Activated CD8-positive, alpha-beta memory T cell treated with anti-CD3 and anti-CD28 coated beads, Interleukin-2, amount 50 U/mL, for 1 hour (primary cell): ENCODE results near the gene SORCS2.

Source experiments
- DNase-seq: peaks from one replicate; pipeline ENCODE4 v3.0.0-alpha.2; 2020; ENCODE audit errors: extremely low read depth

SORCS2 gene

GRCh38 chr4:7663075-7663541 lies 470.8 kb downstream of the SORCS2 start:
- no peak for DNase-seq

GRCh38 chr4:7664106-7664505 lies 471.8 kb downstream of the SORCS2 start:
- DNase-seq: no peak

GRCh38 chr4:7665321-7665720 lies 473.0 kb downstream of the SORCS2 start:
- no peak for DNase-seq

DNA sequence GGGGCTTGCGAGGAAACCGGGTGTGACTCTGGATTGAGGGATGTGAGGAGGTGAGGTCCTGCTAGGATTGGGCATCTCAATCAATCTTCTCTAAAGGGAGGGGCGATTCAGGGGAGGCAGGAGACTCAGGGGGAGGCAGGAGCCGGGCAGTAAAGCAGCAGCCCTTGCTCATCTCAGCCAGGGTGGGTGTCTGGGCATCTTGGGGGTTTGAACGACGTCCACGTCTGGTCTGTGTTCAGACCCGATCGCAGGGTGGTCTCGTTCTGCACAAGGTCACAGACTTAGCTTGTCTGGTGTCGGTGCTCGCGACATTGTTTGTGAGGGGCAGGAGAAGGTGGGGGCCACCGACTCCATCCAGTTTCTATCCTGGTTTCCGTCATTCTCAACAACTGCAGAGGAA lies 473.7 kb downstream of the SORCS2 start:
- no peak for DNase-seq

DNA sequence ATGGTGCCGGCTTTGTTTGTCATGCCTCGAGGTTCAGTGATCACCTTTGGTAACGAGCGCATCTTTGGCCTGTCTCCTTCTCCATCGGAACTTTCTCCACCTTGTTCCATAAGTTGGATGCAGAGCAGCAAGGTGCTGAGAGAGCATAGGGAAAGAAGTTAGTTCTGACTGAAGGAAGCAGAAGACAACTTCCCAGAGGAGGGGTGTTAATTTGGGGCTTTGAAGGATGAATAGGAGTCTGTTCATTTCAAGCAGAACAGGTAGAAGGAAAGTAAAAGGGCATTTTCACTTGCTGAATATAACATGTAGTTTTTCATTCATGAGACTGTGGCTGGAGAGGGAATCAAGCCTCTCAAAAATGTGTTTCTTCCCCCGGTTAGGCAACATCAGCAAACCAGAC lies 474.4 kb downstream of the SORCS2 start:
- DNase-seq: no peak

GRCh38 chr4:7668271-7668670 lies 475.9 kb downstream of the SORCS2 start:
- DNase-seq: no peak

DNA sequence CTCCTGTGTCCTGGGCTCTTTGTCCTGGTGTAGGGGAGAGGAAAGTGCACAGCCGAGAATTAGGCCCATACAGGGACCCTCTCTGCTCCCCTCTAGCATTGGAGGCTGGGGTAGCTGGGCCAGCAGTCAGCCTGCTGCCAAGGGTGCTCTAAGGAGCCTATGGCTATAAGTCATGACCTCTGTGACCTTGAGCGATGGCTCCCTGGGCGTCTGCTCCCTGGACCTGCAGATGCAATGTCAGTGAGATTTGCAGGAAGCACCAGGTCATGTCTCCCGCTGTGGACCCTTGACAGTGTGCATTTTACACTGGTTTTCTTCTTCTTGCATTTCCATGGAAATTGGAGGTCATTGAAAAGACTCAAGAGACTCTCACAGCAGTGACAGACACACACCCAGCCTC lies 476.5 kb downstream of the SORCS2 start:
- no peak for DNase-seq

- DNase-seq: no peak
These were observed 480.3 kb downstream of the SORCS2 start for GRCh38 chr4:7672601-7673000.

DNA sequence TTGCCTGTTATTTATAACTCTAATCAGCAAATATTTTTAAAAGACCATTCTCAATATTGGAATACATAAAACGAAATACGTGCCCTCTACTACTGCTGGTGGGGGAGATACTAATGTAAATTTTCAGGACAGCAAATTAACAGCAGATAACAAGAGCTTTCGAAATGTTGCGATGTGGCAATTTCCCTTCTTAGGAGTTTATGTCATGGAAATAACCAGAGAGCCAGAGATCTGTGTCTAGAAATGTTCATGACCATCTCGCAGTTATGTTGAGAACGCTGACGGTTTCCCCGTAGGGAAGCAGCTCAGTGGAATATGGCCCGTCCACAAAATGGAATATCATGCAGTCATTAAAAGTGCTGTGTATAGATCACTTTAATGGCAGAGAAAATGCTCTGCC lies 480.8 kb downstream of the SORCS2 start:
- DNase-seq: no peak

DNA sequence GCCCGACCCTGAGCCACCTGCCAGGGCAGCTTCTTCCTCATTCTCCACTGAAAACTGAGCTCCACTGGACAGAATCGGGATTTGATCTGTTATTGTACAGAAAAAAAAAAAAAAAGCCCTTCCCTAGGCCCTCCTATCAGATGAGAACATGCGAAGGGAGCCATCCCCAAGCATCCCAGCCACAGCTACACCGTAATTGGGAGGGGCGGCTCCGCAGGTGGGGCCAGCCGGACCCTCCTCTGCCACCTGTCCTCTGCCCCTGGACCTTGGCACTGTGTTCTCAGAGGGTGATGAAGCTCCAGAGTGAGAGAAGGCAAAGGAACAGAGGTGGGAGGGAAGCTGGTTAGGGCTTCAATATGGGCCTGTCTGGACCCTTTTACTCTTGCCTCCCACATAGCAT lies 482.4 kb downstream of the SORCS2 start:
- DNase-seq: no peak

DNA sequence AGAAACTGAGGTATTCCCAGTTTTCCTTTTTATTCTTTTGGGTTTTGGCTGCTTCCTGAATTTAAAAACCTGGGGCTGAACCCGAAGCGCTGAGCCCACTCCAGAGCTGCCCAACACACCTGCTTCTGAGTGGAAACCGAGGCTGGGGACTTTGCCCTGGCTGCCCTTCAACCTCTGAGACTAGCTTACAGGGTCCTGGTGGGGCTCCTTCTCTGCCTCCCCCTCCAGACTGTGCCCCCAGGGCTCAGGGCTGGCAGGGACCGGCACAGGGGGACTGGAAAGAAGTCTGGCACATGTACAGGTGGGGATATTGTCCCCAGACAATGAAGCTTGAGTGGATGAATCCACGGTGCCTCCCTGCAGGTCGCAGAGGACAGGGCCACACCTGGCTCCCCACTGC lies 482.8 kb downstream of the SORCS2 start:
- no peak for DNase-seq

GRCh38 chr4:7675612-7676320 lies 483.4 kb downstream of the SORCS2 start:
- DNase-seq: no peak

DNA sequence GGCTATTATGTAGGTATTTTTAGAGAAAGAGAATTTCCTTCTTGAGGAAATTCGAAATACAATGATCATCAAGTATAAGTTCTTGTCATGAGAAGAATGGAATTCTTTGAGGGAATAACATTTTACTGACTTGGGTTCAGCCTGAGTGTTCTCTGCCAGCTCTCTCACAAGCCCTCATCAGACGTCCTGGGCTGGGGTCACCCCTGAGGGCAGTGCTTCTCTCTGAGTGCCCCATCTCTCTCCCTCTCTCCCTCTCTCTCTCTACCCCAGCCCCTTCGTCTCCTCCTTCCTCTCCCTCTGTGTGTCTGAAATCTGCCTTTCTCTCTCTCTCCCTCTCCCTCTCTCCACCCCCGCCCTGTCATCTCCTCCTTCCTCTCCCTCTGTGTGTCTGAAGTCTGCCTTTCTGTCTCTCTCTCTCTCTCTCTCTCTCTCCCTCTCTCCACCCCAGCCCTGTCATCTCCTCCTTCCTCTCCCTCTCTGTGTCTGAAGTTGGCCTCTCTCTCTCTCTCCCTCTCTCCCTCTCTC lies 484.1 kb downstream of the SORCS2 start:
- no peak for DNase-seq

DNA sequence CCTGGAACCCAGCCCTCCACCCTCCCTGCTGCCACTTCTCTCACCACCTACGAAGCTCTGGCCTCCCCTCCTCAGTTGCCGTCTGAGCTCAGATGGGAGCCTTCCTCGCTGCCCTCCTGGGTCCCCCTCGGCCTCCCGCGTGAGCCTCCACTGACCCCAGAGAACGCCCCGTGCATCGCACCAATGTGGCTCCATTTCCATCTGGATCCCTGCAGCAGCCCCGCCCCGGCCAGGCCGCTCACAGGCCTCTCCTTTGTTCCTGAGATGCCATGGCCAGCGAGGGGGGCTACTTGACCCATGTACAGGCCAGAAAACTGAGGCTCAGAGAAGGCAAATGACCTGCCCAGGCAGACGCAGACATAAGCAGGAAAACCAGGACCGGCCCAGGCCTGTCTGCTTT lies 484.7 kb downstream of the SORCS2 start:
- no peak for DNase-seq

- no peak for DNase-seq
These were observed 485.5 kb downstream of the SORCS2 start for GRCh38 chr4:7677799-7678301.

DNA sequence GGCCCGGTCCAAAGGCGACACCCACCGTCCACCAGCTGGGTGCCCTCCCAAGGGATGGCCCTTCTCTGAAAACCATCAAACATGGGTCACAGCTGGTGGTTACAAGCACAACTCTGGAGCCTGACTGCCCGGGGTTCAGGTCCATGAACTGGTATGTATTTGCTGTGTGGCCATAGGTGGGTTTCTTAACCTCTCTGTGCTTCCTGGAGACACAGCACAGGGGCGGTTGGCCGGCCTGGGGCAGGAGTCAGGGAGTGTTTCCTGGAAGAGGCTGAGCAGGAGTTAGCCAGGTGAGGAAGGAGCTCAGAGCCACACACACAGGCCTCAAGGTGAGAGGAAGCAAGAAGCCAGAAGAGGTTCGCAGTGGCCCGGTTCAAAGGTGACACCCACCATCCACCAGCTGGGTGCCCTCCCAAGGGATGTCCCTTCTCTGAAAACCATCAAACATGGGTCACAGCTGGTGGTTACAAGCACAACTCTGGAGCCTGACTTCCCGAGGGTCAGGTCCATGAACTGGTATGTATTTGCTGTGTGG lies 486.0 kb downstream of the SORCS2 start:
- no peak for DNase-seq

DNA sequence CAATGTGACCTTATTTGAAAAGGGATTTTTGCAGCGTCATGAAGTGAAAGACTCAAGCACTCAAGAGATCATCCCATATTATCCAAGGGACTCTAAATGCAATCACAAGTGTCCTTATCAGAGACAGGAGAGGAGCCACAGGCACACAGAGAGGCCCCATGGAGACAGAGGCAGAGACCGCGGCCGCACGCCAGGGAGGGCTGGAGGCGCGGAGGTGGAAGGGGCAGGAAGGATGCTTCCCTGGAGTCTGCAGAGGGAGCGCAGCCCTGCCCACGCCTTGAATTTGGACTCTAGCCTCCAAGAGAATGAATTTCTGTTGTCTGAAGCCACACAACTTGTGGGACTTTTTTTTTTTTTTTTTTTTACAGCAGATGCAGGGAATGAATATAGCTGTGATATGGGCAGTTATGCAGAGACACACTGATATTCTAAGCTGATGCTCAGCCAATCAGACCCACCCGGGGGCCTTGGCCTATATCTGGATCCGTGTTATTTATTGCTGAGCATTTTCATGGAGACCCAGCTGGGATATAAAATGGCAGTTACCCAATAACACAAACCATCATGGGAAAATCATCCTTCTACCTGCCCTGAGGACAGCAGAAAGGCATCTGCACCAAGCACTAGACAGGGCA lies 487.2 kb downstream of the SORCS2 start:
- DNase-seq: no peak

DNA sequence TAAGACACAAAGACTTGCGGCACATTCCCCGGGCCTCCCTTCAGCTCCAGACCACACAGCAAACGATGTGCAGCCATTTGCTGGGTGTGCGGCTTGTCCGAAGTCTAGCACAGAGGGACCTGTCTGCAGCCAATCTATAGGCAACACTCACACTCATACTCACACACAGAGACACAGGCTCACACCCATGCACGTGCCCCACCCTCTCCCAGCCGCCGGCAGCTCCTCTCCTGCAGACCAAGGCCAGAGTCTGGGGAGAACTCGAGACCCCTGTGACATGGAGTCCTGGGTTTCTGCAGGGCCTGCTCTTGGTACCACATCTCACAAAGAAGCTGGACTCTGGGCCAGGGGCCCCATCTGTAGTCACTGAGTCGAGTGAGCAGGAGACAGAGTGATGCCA lies 487.8 kb downstream of the SORCS2 start:
- no peak for DNase-seq

DNA sequence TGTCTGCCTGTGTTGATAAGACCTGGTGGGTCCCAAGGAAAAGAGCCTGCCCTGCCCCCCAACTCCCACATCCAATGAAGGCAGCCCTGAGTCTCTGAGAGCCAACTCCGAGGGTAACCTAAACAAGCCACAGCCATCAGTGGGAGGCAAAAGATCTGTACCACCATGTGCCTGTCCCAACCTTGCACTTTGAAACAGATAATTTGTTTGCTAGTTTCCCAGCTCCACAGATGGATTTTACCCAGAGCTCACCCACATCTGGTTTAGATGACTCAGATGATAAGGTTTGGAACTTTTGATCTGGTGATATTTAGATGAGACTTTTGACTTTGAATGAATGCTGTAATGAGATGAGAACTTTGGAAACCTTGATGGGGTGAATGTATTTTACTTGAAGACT lies 488.4 kb downstream of the SORCS2 start:
- no peak for DNase-seq

DNA sequence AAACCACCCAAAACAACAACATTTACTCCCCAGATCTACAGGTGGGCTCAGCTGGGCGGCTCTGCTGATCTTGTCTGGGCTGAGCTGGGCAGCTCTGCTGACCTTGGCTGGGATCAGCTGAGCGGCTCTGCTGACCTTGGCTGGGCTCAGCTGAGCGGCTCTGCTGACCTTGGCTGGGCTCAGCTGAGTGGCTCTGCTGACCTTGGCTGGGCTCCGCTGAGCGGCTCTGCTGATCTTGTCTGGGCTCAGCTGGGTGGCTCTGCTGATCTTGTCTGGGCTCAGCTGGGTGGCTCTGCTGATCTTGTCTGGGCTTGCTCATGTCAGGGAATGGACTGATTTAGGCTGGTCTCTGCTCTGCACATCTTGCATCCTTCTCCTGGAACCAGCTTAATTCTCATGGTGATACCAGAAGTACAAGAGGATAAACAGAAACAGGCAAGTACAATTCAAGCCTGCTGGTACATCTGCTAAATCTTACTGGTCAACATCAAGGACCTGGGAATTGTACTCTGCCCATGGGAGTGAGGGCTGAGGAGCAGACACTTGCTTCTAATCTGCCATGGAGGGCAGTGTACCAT lies 490.9 kb downstream of the SORCS2 start:
- DNase-seq: no peak

DNA sequence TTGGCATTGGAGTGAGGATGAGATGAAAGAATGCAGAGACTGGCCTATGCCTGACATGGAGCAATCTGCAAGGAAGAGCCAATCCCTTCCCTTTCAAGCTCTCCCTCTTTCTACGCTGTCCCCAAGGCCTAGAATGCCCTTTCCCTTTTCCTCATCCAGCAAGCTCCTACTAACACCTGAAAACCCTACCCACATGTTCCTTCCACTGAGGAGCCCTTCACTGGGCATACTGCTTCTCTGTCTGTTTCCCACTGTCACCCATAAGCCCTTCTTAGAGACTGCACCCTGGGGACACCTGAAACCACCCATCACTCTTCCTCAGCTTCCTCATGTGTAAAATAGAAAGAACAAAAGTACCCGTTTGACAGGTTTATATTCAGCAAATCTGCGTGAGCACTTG lies 492.0 kb downstream of the SORCS2 start:
- no peak for DNase-seq

DNA sequence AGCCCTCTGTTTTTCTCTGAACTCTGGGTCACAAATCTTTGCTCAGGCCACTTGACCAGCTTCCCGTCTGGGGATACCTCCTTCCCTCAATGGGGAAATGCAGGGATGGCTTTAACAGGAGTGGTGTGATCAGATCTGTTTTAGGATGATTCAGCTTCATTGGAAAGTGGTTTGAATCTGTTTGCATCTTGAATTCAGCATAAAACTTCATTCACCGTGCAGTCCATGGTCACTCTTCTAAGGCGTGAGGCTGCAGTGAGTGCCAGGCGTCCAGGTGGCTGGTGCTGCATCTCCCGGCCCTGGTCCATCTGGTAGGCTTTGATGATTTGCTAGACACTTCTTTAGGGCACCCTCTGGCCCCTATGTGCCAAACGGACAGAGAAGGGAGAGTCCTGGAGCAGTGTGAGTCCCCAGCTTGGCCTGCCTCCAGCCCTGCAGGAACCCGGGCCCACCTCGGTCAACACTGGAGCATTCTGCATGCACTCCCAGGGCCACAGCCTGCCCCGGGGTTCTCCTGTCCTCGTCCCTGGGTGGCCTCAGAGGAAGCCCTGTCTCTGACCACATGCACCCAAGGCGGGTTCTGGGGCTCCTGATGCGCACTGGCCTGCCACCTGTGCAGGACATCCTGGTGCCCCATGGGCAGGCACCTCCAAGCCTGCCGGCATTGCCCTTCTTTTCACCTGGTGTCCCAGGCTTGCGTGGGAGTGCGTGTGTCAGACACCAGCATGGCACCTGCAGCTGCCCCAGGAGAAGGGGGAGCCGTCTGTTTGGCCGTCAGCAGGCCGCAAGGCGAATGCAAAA lies 493.9 kb downstream of the SORCS2 start:
- DNase-seq: no peak
